ENCODE data around the gene ERF. TPM values are rescaled to one million over a fixed set of nuclear protein-coding genes. Genes with fewer than 3 reads are reported as not detected.
A peak's percentile ranks its signal among the peaks of the same experiment; 100 is the strongest.

The ERF gene
- total and polyA plus RNA-seq, 2 experiments from 2014 or later, result 24.7 to 29.6 TPM

- peaks cover 90% of the 10 kb centered on the region for H3K79me2 ChIP-seq (ENCODE audit: insufficient read depth)
- H3F3A ChIP-seq (ENCODE audit: insufficient read depth), result peaks cover 19% of the 10 kb centered on the region
- H3K9ac ChIP-seq, result peak within 1 kb of the TSS; percentile 84
- TF ChIP-seq EZH2 (IDR thresholded peaks at IDR 0.05; ENCODE audit: insufficient read depth, poor library complexity, severe bottlenecking), result no peak
- TF ChIP-seq EZH2phosphoT487 (IDR thresholded peaks at IDR 0.05; ENCODE audit: insufficient read depth, low read depth), result no peak
- no peaks in the 10 kb centered on the region for H3K9me2 ChIP-seq (ENCODE audit: insufficient read depth)
- no peaks in the 10 kb centered on the region for H3K27me3 ChIP-seq (replicated peaks; ENCODE audit: insufficient read depth)
- peak within 1 kb of the TSS; percentile 94 for H3K4me2 ChIP-seq (ENCODE audit: unreplicated experiment)
- H3K27ac ChIP-seq, result peak within 1 kb of the TSS; percentile 97
- H2AFZ ChIP-seq, result peak within 1 kb of the TSS; percentile 73
- H3K9me3 ChIP-seq (ENCODE audit: low read depth), result no peaks in the 10 kb centered on the region
- peak within 1 kb of the TSS; percentile 78 for H3K4me3 ChIP-seq
- WGBS, 2 experiments (ENCODE audit: low coverage in 1 of 2, low lambda C conversion rate in 2 of 2, missing lambda C conversion rate in 2 of 2), result 3 to 4% methylated on average over 50 to 57 of the region's 57 CpGs
- H3K4me1 ChIP-seq (ENCODE audit: insufficient read depth), result peaks cover 25% of the 10 kb centered on the region
- 0 out of 2 replicates have a peak, but pooled peaks cover 7% of the 10 kb centered on the region for H3K36me3 ChIP-seq (ENCODE audit: low read depth)
- in situ Hi-C loops (cut with MboI), result no loop called here
- peak; percentile 99 for DNase-seq
- no peaks in the 10 kb centered on the region for H4K20me1 ChIP-seq (ENCODE audit: insufficient read depth)
Observed at GRCh38 chr19:42217520-42218437, 37.1 kb downstream of the ERF start, which contains the start of gene DEDD2. Gene DEDD2 (minus strand): TSS chr19:42217677. CDS start chr19:42217007, 670 bp downstream.

DNA sequence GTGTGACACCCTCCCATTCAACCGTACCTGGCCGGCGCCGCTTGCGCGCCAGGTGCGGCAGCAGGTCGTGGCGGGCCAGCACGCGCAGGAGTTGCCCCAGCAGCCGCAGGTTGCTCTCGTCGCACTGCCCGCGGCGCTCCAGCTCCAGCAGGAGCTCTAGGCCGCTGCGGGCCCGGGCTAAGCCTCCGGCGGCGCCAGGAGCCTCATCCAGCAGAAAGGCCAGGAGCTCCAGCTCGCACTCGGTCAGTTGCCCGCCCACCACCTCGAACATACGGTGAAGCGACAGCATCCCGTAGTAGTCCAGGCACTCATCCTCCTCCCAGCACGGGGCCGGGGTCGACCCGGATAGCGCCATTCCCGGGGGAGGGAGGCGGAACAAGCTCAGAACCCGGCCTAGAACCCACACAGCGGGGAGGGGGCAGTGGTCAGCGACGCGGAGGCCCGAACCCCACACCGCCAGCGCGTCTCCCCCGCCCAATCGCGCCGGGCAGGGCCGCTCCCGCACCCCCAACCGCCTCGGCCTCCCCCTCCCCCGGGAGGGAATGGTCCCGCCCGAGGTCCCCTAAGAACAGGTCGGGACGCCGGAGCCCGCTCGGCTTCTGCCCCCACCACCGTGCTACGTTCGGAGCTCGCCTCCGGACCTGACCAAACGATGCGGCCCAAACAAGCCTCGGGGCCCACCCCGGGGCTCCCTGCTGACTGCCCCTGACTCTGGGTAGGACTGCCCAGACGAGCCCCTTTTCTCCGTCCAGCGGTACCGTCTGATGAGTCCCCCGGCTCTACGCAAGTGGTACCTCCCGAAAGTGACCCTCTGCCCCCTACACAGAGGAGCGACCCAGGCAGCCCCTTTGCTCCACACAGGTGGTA lies 38.0 kb downstream of the ERF start:
- Histone ChIP-seq H3K9me3 (ENCODE audit: low read depth) (no peaks in the 10 kb centered on the region), H3K4me2 (ENCODE audit: unreplicated experiment) (peak overlapping the region; percentile 94), H3K36me3 (ENCODE audit: low read depth) (0 out of 2 replicates have a peak, but pooled peaks cover 7% of the 10 kb centered on the region), H3K4me3 (peak overlapping the region; percentile 78), H3K79me2 (ENCODE audit: insufficient read depth) (peaks cover 90% of the 10 kb centered on the region), H3K9ac (peak overlapping the region; percentile 84), H3K9me2 (ENCODE audit: insufficient read depth) (no peaks in the 10 kb centered on the region), H2AFZ (peak overlapping the region; percentile 67), H3F3A (ENCODE audit: insufficient read depth) (peaks cover 19% of the 10 kb centered on the region), H3K4me1 (ENCODE audit: insufficient read depth) (peaks cover 25% of the 10 kb centered on the region), H3K27ac (peak overlapping the region; percentile 29), H3K27me3 (replicated peaks; ENCODE audit: insufficient read depth) (no peaks in the 10 kb centered on the region), H4K20me1 (ENCODE audit: insufficient read depth) (no peaks in the 10 kb centered on the region)
- peak; percentile 70 for DNase-seq
- in situ Hi-C loops (cut with MboI), result no loop called here
- 3 to 5% methylated on average over 47 to 77 of the region's 79 CpGs for WGBS, 2 experiments (ENCODE audit: low coverage in 1 of 2, low lambda C conversion rate in 2 of 2, missing lambda C conversion rate in 2 of 2)
- no peak for TF ChIP-seq EZH2phosphoT487 (IDR thresholded peaks at IDR 0.05; ENCODE audit: insufficient read depth, low read depth)
- no peak for TF ChIP-seq EZH2 (IDR thresholded peaks at IDR 0.05; ENCODE audit: insufficient read depth, poor library complexity, severe bottlenecking)

DNA sequence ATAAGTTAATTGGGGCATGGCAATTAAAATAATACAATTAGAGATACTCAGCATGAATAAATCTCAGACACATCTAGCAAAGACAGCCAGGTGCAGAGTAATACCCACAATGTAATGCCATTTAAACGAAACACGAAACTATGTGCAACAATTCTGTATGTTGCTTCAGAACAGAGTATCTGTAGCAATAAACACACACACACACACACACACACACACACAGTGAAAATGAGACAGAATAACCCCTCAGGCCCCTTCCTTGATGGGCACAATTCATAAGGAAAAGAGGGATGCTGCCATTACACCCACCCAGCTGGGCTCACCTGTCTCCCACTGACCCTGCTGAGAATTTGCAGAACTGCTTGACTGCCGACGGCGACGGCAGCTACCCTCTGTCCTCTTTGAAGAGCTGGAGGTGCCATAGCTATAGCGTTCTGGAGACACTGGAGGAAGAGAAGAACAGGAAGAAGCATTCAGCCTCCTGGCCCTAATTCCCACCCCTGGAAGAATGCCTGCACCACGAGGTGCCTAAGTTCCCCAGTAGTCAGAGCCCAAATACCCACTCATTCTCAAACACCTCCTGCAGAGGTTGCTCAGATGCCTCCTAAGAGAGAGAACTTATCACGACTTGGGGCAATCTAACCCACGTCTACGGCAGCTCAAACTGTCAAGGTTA lies 40.0 kb downstream of the ERF start:
- Histone ChIP-seq H4K20me1 (ENCODE audit: insufficient read depth) (no peaks in the 10 kb centered on the region), H2AFZ (no peak overlapping the region), H3K4me2 (ENCODE audit: unreplicated experiment) (no peak overlapping the region), H3K4me3 (no peak overlapping the region), H3K9ac (no peak overlapping the region), H3K9me2 (ENCODE audit: insufficient read depth) (no peaks in the 10 kb centered on the region), H3K4me1 (ENCODE audit: insufficient read depth) (peaks cover 21% of the 10 kb centered on the region), H3K27me3 (replicated peaks; ENCODE audit: insufficient read depth) (no peaks in the 10 kb centered on the region), H3K79me2 (ENCODE audit: insufficient read depth) (peaks cover 91% of the 10 kb centered on the region), H3K36me3 (ENCODE audit: low read depth) (0 out of 2 replicates have a peak, but pooled peaks cover 9% of the 10 kb centered on the region), H3F3A (ENCODE audit: insufficient read depth) (peaks cover 19% of the 10 kb centered on the region), H3K9me3 (ENCODE audit: low read depth) (no peaks in the 10 kb centered on the region), H3K27ac (no peak overlapping the region)
- no peak for TF ChIP-seq EZH2phosphoT487 (IDR thresholded peaks at IDR 0.05; ENCODE audit: insufficient read depth, low read depth)
- TF ChIP-seq EZH2 (IDR thresholded peaks at IDR 0.05; ENCODE audit: insufficient read depth, poor library complexity, severe bottlenecking), result no peak
- 82% methylated on average over 11 of the region's 11 CpGs for WGBS, 2 experiments (ENCODE audit: low coverage in 1 of 2, low lambda C conversion rate in 2 of 2, missing lambda C conversion rate in 2 of 2)
- DNase-seq, result no peak
- in situ Hi-C loops (cut with MboI), result no loop called here

All from GM23248 (cell line).